ENCODE results near the gene PSMA3. TPM values are rescaled to one million over a fixed set of nuclear protein-coding genes. Genes with fewer than 3 reads are reported as not detected.

PSMA3 gene
- total RNA-seq, 4 donors from 2014 or later, result 55.1 to 70.8 (median 64.4) TPM

- intact Hi-C loops (cut with DNase I; ENCODE audit: low total_unique reads), result no loop called here
- DNase-seq (ENCODE audit: low spot score in 2 of 2), result no peak
- TF ChIP-seq POLR2A (IDR thresholded peaks at IDR 0.05) (no peak), CTCF (IDR thresholded peaks at IDR 0.05) (no peak)
- no peak overlapping the region for H3K4me3 ChIP-seq (ENCODE audit: low read depth, poor library complexity, severe bottlenecking)
- 79 to 84% methylated on average over 2 of the region's 2 CpGs for WGBS, 2 donors
Observed at GRCh38 chr14:58309086-58309485, 64.4 kb downstream of the PSMA3 start.

GRCh38 chr14:58313699-58314098, 69.1 kb downstream of the PSMA3 start:
- no peak overlapping the region for H3K4me3 ChIP-seq (ENCODE audit: low read depth, poor library complexity, severe bottlenecking)
- DNase-seq (ENCODE audit: low spot score in 2 of 2), result no peak
- intact Hi-C loops (cut with DNase I; ENCODE audit: low total_unique reads), result no loop called here
- TF ChIP-seq POLR2A (IDR thresholded peaks at IDR 0.05) (no peak), CTCF (IDR thresholded peaks at IDR 0.05) (no peak)
- 57 to 63% methylated on average over 1 of the region's 1 CpG for WGBS, 2 donors

DNA sequence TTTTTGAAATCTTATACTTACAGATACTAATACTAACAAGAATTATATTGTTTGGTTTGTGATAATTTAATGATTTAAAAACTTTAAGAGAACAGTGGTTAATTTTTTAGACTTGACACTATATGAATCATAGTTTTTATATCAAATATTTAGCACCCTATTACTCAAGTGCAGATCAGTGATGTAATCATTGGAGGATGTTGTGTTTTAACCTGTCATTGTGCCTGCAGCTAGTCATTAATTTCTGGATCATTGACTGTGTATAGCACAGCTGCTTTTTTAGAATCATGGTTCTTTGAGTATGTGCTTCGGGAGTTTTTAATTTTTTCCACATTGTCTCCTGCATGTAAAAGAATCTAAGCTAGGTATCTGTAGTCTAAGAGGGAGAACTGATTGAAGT, 71.0 kb downstream of the PSMA3 start:
- 44 to 52% methylated on average over 1 of the region's 1 CpG for WGBS, 2 donors

More for the DNA sequence above, 71.0 kb downstream of the PSMA3 start:
- DNase-seq (ENCODE audit: low spot score in 2 of 2), result no peak
- no peak overlapping the region for H3K4me3 ChIP-seq (ENCODE audit: low read depth, poor library complexity, severe bottlenecking)
- TF ChIP-seq CTCF (IDR thresholded peaks at IDR 0.05) (no peak), POLR2A (IDR thresholded peaks at IDR 0.05) (no peak)
- intact Hi-C loops (cut with DNase I; ENCODE audit: low total_unique reads), result no loop called here

Other genes with a start within 250 kb of the PSMA3 start
- gene ARMH4, start 92.6 kb upstream of the PSMA3 start, total RNA-seq, result 1 to 10 TPM; 1.8 to 3.6 (median 2.8) TPM
- gene ACTR10, start 44.7 kb upstream of the PSMA3 start, total RNA-seq, result 10 to 100 TPM; 47.2 to 72.0 (median 59.0) TPM
- gene ARID4A, start 53.7 kb downstream of the PSMA3 start, total RNA-seq, result 10 to 100 TPM; 13.6 to 32.6 (median 18.4) TPM
- gene TOMM20L, start 151.1 kb downstream of the PSMA3 start, total RNA-seq, result not detected
- 10 to 100 TPM; 30.0 to 62.0 (median 36.5) TPM for gene TIMM9, start 182.7 kb downstream of the PSMA3 start, total RNA-seq
- gene KIAA0586, start 182.9 kb downstream of the PSMA3 start, total RNA-seq, result 10 to 100 TPM in 3 of 4 donors, 1 to 10 TPM in 1; 7.1 to 15.5 (median 15.3) TPM